H9 (cell line): ENCODE results near the gene NID1. TPM values are rescaled to one million over a fixed set of nuclear protein-coding genes. Genes with fewer than 3 reads are reported as not detected.

Experiments
- DNase-seq: peaks from one replicate; pipeline ENCODE4 v3.0.0-alpha.2; 2017
- H2AFZ ChIP-seq: one replicate; pipeline ENCODE4 v1.6.1; 2013; ENCODE audit warnings: mild to moderate bottlenecking, low read length, control low read depth, moderate library complexity
- H2AK5ac ChIP-seq: 2 replicates; pipeline ENCODE4 v1.6.1; 2013; ENCODE audit warnings: low read length, control low read depth, mixed read lengths; ENCODE audit not compliant: insufficient read length
- H2BK120ac ChIP-seq: one replicate; pipeline ENCODE4 v1.6.1; 2013; ENCODE audit warnings: low read depth, mild to moderate bottlenecking, low read length, control low read depth, inconsistent platforms; ENCODE audit not compliant: poor library complexity, severe bottlenecking
- H2BK12ac ChIP-seq: 2 replicates; pipeline ENCODE4 v1.6.1; 2013; ENCODE audit warnings: low read length, control low read depth, mixed read lengths, low read depth; ENCODE audit not compliant: insufficient read length
- H2BK15ac ChIP-seq: 2 replicates; pipeline ENCODE4 v1.6.1; 2013; ENCODE audit warnings: low read depth, low read length, control low read depth
- H2BK20ac ChIP-seq: one replicate; pipeline ENCODE4 v1.6.1; 2013; ENCODE audit warnings: low read depth, mild to moderate bottlenecking, low read length, control low read depth, inconsistent platforms; ENCODE audit not compliant: poor library complexity, severe bottlenecking
- H2BK5ac ChIP-seq: 2 replicates; pipeline ENCODE4 v1.6.1; 2013; ENCODE audit warnings: low read length, control low read depth, mixed read lengths; ENCODE audit not compliant: insufficient read length
- H3K14ac ChIP-seq: 2 replicates; pipeline ENCODE4 v1.6.1; 2013; ENCODE audit warnings: low read length, control low read depth; ENCODE audit not compliant: insufficient read depth
- H3K18ac ChIP-seq: 2 replicates; pipeline ENCODE4 v1.6.1; 2013; ENCODE audit warnings: low read depth, mild to moderate bottlenecking, mixed read lengths, low read length, control low read depth; ENCODE audit not compliant: insufficient read length
- H3K23ac ChIP-seq: 2 replicates; pipeline ENCODE4 v1.6.1; 2013; ENCODE audit warnings: low read length, control low read depth, mixed read lengths, low read depth; ENCODE audit not compliant: insufficient read length
- H3K23me2 ChIP-seq: 2 replicates; pipeline ENCODE4 v1.6.1; 2013; ENCODE audit warnings: low read depth, mild to moderate bottlenecking, mixed read lengths, low read length, control low read depth; ENCODE audit not compliant: insufficient read length, poor library complexity, severe bottlenecking
- H3K27ac ChIP-seq: 2 replicates; pipeline ENCODE4 v1.5.1; 2013; ENCODE audit warnings: low read length, control low read depth, mixed read lengths, low read depth; ENCODE audit not compliant: insufficient read length
- H3K27me3 ChIP-seq: 2 replicates; pipeline ENCODE4 v1.6.1; 2013; ENCODE audit warnings: low read length, control low read depth, inconsistent platforms; ENCODE audit not compliant: insufficient read depth
- H3K4ac ChIP-seq: 2 replicates; pipeline ENCODE4 v1.6.1; 2013; ENCODE audit warnings: low read depth, mild to moderate bottlenecking, control low read depth, inconsistent platforms, low read length, moderate library complexity
- H3K4me1 ChIP-seq: 2 replicates; pipeline ENCODE4 v1.6.1; 2013; ENCODE audit warnings: low read length, control low read depth, inconsistent platforms; ENCODE audit not compliant: insufficient read depth
- H3K4me2 ChIP-seq: 2 replicates; pipeline ENCODE4 v1.6.1; 2013; ENCODE audit warnings: low read length, control low read depth, mixed read lengths; ENCODE audit not compliant: insufficient read length, insufficient read depth
- H3K56ac ChIP-seq: 2 replicates; pipeline ENCODE4 v1.6.1; 2013; ENCODE audit warnings: low read depth, mild to moderate bottlenecking, mixed read lengths, low read length, control low read depth; ENCODE audit not compliant: insufficient read length
- H3K79me1 ChIP-seq: 2 replicates; pipeline ENCODE4 v1.6.1; 2013; ENCODE audit warnings: low read depth, mild to moderate bottlenecking, moderate library complexity, low read length, control low read depth, inconsistent platforms; ENCODE audit not compliant: insufficient read depth, poor library complexity, severe bottlenecking
- H3K79me2 ChIP-seq: 2 replicates; pipeline ENCODE4 v1.6.1; 2013; ENCODE audit warnings: low read length, control low read depth, inconsistent platforms; ENCODE audit not compliant: insufficient read depth
- H3K9ac ChIP-seq: 2 replicates; pipeline ENCODE4 v1.6.1; 2013; ENCODE audit warnings: low read length, control low read depth, mixed read lengths; ENCODE audit not compliant: insufficient read length; ENCODE audit errors: extremely low read depth
- H3K9me3 ChIP-seq: one replicate; pipeline ENCODE4 v1.6.1; 2013; ENCODE audit warnings: low read depth, low read length, inconsistent platforms; ENCODE audit not compliant: control insufficient read depth
- H3T11ph ChIP-seq: one replicate; pipeline ENCODE4 v1.6.1; 2013; ENCODE audit warnings: mild to moderate bottlenecking, low read length, control low read depth, inconsistent platforms
- H4K20me1 ChIP-seq: one replicate; pipeline ENCODE4 v1.6.1; 2013; ENCODE audit not compliant: control insufficient read depth, insufficient read length, insufficient read depth
- H4K5ac ChIP-seq: 2 replicates; pipeline ENCODE4 v1.6.1; 2013; ENCODE audit warnings: low read depth, mild to moderate bottlenecking, mixed read lengths, low read length, control low read depth; ENCODE audit not compliant: insufficient read length
- H4K8ac ChIP-seq: replicated peaks from 2 replicates; pipeline ENCODE4 v1.6.1; 2013; ENCODE audit warnings: low read length, control low read depth, mixed read lengths, low read depth; ENCODE audit not compliant: insufficient read length
- H4K91ac ChIP-seq: 2 replicates; pipeline ENCODE4 v1.6.1; 2013; ENCODE audit warnings: low read depth, mild to moderate bottlenecking, moderate library complexity, mixed read lengths, low read length, control low read depth; ENCODE audit not compliant: insufficient read length
- H3K27ac Mint-ChIP-seq, 3 experiments: 2 replicates in 2 of 3; 3 replicates in 1 of 3; pipeline ENCODE4 v1.8.0; 2020 to 2021; ENCODE audit warnings: mixed read lengths in 3 of 3, mild to moderate bottlenecking in 1 of 3, moderate library complexity in 1 of 3
- H3K27me3 Mint-ChIP-seq: 2 replicates; pipeline ENCODE4 v1.8.0; 2021; ENCODE audit warnings: low read depth, mild to moderate bottlenecking, moderate library complexity, mixed read lengths
- H3K36me3 Mint-ChIP-seq, 3 experiments: 2 replicates in 2 of 3; 3 replicates in 1 of 3; pipeline ENCODE4 v1.8.0; 2020 to 2021; ENCODE audit warnings: low read depth in 3 of 3, mixed read lengths in 3 of 3; ENCODE audit not compliant: insufficient read depth in 1 of 3
- H3K4me1 Mint-ChIP-seq, 2 experiments: 2 replicates each; pipeline ENCODE4 v1.8.0; 2020; ENCODE audit warnings: mixed read lengths in 2 of 2
- H3K4me3 Mint-ChIP-seq, 2 experiments: 2 replicates in 1 of 2; 3 replicates in 1 of 2; pipeline ENCODE4 v1.8.0; 2020 to 2021; ENCODE audit warnings: mild to moderate bottlenecking in 2 of 2, mixed read lengths in 2 of 2, moderate library complexity in 1 of 2
- H3K9me3 Mint-ChIP-seq, 2 experiments: 2 replicates in 1 of 2; 3 replicates in 1 of 2; pipeline ENCODE4 v1.8.0; 2020; ENCODE audit warnings: mild to moderate bottlenecking in 2 of 2, mixed read lengths in 2 of 2, moderate library complexity in 1 of 2
- WGBS: extraction: QIAGEN DNeasy Blood & Tissue Kit; methylation state at CpG from one replicate; pipeline ENCODE4 v1.1.7; 2013; ENCODE audit warnings: missing lambda C conversion rate, low lambda C conversion rate, mixed read lengths; ENCODE audit not compliant: insufficient read length; ENCODE audit errors: extremely low coverage; 5-methylcytosine and 5-hydroxymethylcytosine counted together
- total RNA-seq: library from RNA; stranded (reverse); gene quantifications from 2 replicates; pipeline ENCODE4 v1.2.1, GENCODE V29; 2021
- TF ChIP-seq, protein P1 (sequence below): fragments of 200-600 bp; sonication (generic); conservative IDR thresholded peaks from 3 replicates; pipeline ENCODE4 v1.8.0; 2021; ENCODE audit warnings: antibody characterized with exemption, mild to moderate bottlenecking

Gene NID1
- total RNA-seq, 1 experiment from 2014 or later, result 28.5 TPM

DNA sequence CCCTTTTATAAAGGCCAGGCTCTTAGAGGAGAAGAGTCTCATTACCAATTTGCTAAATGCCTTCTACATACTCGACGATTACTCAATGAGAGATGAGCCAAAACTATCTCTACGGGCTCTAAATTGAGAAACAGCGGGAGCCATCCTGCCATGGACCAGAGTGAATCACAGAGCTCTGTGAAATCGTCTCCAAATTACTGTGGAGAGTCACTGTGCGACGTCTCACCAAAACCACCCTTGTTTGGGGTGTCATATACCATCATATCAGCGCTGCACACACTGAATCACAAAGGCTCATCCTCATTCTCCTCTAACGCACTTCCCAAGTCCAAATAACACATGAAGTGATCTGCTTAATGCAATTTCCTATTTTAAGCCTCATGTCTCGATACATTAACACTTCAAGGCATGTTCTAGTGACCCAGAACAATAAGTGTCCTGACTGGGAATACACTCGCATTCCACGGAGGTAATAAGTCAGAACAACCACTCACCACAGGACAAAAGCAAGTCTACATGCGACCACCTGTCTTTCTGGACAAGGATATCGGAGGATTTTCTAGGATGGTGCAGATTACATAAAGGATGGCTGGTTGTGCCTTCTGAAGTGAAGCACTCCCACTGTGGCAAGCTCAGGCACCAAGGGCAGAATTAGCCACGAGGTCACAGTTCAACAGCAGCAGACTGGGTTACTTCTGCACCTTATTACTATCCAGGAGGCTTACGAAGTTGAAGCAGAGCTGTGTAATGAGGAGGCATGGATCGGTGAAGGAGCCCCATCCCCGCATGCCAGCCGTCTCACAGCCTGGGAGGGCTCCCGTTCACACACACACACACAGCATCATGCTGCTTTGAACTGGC is 44.3 kb downstream of the NID1 start:
- H3K23me2 ChIP-seq, result no peaks in the 10 kb centered on the region
- no peak overlapping the region for H2BK12ac ChIP-seq
- no peaks in the 10 kb centered on the region for H4K20me1 ChIP-seq
- no peak overlapping the region for H3K18ac ChIP-seq
- H3K4ac ChIP-seq, result no peak overlapping the region
- no peak overlapping the region for H3K27ac ChIP-seq
- no peak for DNase-seq
- no peak overlapping the region for H2BK5ac ChIP-seq
- Mint-ChIP-seq H3K27me3 (no peaks in the 10 kb centered on the region), H3K27ac (no peak overlapping the region; a peak in 1 of 7 replicates), H3K4me1 (no peaks in the 10 kb centered on the region), H3K4me3 (no peak overlapping the region), H3K36me3 (peaks cover 0 to 8% (median 0%) of the 10 kb centered on the region in 3 experiments; a peak in 2 of 7 replicates), H3K9me3 (no peaks in the 10 kb centered on the region)
- no peak overlapping the region for H2BK15ac ChIP-seq
- H2AK5ac ChIP-seq, result no peak overlapping the region
- no peak overlapping the region for H3K9ac ChIP-seq
- H4K91ac ChIP-seq, result no peak overlapping the region
- WGBS, result no CpG with 5 or more reads among the region's 20 CpGs
- no peaks in the 10 kb centered on the region for H3K79me1 ChIP-seq
- no peaks in the 10 kb centered on the region for H3K79me2 ChIP-seq
- no peak overlapping the region for H3K4me2 ChIP-seq
- H3K9me3 ChIP-seq, result no peaks in the 10 kb centered on the region
- no peak overlapping the region for H4K5ac ChIP-seq
- no peak overlapping the region for H2BK120ac ChIP-seq
- H3K27me3 ChIP-seq, result no peaks in the 10 kb centered on the region
- H3K4me1 ChIP-seq, result no peaks in the 10 kb centered on the region
- H3K14ac ChIP-seq, result no peak overlapping the region
- no peak overlapping the region for H2AFZ ChIP-seq
- TF ChIP-seq, protein P1, sequence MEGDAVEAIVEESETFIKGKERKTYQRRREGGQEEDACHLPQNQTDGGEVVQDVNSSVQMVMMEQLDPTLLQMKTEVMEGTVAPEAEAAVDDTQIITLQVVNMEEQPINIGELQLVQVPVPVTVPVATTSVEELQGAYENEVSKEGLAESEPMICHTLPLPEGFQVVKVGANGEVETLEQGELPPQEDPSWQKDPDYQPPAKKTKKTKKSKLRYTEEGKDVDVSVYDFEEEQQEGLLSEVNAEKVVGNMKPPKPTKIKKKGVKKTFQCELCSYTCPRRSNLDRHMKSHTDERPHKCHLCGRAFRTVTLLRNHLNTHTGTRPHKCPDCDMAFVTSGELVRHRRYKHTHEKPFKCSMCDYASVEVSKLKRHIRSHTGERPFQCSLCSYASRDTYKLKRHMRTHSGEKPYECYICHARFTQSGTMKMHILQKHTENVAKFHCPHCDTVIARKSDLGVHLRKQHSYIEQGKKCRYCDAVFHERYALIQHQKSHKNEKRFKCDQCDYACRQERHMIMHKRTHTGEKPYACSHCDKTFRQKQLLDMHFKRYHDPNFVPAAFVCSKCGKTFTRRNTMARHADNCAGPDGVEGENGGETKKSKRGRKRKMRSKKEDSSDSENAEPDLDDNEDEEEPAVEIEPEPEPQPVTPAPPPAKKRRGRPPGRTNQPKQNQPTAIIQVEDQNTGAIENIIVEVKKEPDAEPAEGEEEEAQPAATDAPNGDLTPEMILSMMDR, result no peak
- no peak overlapping the region for H3K56ac ChIP-seq
- no peak overlapping the region for H3T11ph ChIP-seq
- H3K23ac ChIP-seq, result no peak overlapping the region
- no peak overlapping the region for H2BK20ac ChIP-seq
- H4K8ac ChIP-seq, result no peak overlapping the region
